ENCODE measurements around the gene DAAM1.

The DAAM1 gene

DNA sequence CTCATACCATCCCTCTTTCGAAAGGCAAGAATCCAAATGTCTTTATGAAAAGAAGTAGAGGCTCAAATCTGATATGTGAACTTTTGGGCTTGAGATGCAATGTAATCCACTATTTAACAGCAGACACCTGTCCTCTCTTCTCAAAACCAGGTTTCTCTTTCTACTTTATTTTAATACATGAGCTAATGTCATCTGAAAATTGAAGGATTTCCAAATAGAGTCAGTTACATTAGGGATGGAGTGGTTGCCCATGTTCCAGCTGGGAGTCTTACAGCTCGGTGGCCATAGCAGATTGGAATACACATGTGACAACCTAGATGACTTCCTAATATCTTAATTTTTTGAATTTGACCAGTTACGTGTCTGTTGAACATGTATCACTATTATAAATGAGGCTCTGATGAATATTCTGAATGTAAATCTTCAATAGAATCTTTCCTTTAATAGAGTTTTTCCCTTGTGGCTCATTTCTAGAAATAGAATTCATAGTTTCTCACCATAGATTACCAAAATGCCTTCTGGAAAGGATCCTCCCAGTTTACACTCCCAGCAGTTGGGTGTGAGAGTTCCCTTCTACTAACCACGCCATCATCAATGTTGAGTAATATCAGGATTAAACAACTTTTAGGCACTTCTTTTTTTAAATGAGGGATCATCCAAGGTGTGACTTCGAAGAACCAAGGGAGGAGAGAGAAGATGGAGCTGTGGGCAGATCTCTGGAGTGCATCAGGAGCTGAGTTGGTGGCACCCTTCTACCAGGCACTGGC lies 227.6 kb downstream of the DAAM1 start:
- TF ChIP-seq, protein P1, sequence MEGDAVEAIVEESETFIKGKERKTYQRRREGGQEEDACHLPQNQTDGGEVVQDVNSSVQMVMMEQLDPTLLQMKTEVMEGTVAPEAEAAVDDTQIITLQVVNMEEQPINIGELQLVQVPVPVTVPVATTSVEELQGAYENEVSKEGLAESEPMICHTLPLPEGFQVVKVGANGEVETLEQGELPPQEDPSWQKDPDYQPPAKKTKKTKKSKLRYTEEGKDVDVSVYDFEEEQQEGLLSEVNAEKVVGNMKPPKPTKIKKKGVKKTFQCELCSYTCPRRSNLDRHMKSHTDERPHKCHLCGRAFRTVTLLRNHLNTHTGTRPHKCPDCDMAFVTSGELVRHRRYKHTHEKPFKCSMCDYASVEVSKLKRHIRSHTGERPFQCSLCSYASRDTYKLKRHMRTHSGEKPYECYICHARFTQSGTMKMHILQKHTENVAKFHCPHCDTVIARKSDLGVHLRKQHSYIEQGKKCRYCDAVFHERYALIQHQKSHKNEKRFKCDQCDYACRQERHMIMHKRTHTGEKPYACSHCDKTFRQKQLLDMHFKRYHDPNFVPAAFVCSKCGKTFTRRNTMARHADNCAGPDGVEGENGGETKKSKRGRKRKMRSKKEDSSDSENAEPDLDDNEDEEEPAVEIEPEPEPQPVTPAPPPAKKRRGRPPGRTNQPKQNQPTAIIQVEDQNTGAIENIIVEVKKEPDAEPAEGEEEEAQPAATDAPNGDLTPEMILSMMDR (IDR thresholded peaks at IDR 0.05; ENCODE audit: low read depth, low read length, missing control alignments): no peak
- DNase-seq (ENCODE audit: low read depth): no peak
- H3K4me3 ChIP-seq (ENCODE audit: low read depth, low read length): no peak overlapping the region

DNA sequence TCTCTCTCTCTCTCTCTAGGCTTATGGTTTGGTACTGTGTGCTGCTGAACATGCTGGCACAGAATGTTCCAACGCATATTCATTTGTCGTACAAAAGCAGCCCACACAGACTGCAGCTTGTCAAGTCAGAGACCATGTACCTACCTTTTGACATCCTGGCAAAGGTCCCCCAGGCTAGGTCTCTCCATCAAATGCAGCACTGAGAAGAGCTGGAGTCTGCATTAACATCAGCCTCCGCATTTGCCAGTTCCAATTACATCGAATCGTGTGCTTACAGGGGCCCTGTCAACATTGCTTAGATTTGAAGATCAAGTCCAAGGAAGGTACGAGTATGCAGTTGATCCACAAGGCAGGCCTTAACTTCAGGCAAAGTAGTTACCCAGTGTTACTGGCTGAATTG lies 228.8 kb downstream of the DAAM1 start:
- no peak for DNase-seq (ENCODE audit: low read depth)
- TF ChIP-seq, protein P1 (IDR thresholded peaks at IDR 0.05; ENCODE audit: low read depth, low read length, missing control alignments): no peak
- H3K4me3 ChIP-seq (ENCODE audit: low read depth, low read length): no peak overlapping the region

DNA sequence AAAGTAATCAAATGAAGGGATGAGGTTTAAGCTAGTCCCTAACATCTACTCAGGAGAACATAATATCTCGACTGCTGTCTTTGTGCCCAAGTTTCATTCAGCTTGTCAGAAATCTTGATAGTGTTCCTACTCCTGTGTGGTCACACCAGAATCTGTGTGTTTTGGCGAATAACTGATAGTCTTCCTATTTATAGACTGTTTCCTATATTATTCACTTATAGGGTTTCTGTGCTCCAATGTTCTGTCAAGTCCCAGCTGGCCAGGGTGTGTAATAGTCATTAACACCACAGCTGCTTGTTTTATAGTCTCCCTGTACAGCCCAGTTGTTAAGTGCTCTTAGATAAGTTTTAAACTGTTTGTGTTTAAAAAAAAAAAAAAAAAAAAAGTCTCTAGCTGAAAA lies 230.8 kb downstream of the DAAM1 start:
- DNase-seq (ENCODE audit: low read depth): no peak
- no peak overlapping the region for H3K4me3 ChIP-seq (ENCODE audit: low read depth, low read length)
- TF ChIP-seq, protein P1 (IDR thresholded peaks at IDR 0.05; ENCODE audit: low read depth, low read length, missing control alignments): no peak
